HUES6 (cell line): ENCODE data around the gene PRPF38A.

Experiments
- H3K27ac ChIP-seq: 2 replicates; pipeline ENCODE4 v1.7.0; 2013; ENCODE audit warnings: low read depth, mild to moderate bottlenecking, low read length, inconsistent platforms
- H3K27me3 ChIP-seq: 2 replicates; pipeline ENCODE4 v1.6.1; 2013; ENCODE audit warnings: low read length; ENCODE audit not compliant: control insufficient read depth, insufficient read depth
- H3K36me3 ChIP-seq: 2 replicates; pipeline ENCODE4 v1.6.1; 2013; ENCODE audit warnings: low read length; ENCODE audit not compliant: control insufficient read depth, insufficient read depth
- H3K4me1 ChIP-seq: 2 replicates; pipeline ENCODE4 v1.6.1; 2013; ENCODE audit warnings: low read length; ENCODE audit not compliant: control insufficient read depth, insufficient read depth
- H3K4me3 ChIP-seq: 2 replicates; pipeline ENCODE4 v1.5.1; 2013; ENCODE audit warnings: low read depth, low read length
- H3K9ac ChIP-seq: one replicate; pipeline ENCODE4 v1.6.1; 2013; ENCODE audit warnings: mild to moderate bottlenecking, low read length
- H3K9me3 ChIP-seq: 2 replicates; pipeline ENCODE4 v1.6.1; 2013; ENCODE audit warnings: low read depth, low read length; ENCODE audit not compliant: control insufficient read depth, insufficient read depth

PRPF38A gene

GRCh38 chr1:52460694-52461093 lies 56.3 kb downstream of the PRPF38A start:
- Histone ChIP-seq H3K4me3 (no peak overlapping the region), H3K27me3 (no peaks in the 10 kb centered on the region), H3K27ac (no peak overlapping the region), H3K9ac (no peak overlapping the region), H3K9me3 (no peaks in the 10 kb centered on the region), H3K4me1 (peaks cover 17% of the 10 kb centered on the region; the same call in 1 of the 2 replicates), H3K36me3 (peaks cover 17% of the 10 kb centered on the region)

DNA sequence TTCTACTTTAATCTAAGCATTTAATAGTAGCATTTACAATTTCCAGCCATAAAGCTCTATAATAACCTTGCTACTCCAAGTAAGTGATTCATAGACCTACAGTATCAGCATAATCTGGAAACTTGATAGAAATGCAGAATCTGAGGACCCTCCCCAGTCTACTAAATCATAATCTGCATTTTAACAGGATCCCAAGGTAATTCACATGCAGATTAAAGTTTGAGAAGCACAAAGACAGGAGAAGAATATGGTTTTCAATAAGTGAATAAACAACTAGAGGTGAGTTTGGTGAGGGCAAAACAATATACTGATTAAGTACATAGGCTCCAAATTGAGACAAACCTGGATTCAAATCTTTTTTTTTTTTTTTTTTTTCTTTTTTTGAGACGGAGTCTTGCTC lies 57.4 kb downstream of the PRPF38A start:
- no peak overlapping the region for H3K9ac ChIP-seq
- H3K9me3 ChIP-seq, result no peaks in the 10 kb centered on the region
- H3K4me3 ChIP-seq, result no peak overlapping the region
- H3K36me3 ChIP-seq, result peaks cover 13% of the 10 kb centered on the region
- H3K27me3 ChIP-seq, result no peaks in the 10 kb centered on the region
- H3K27ac ChIP-seq, result no peak overlapping the region
- H3K4me1 ChIP-seq, result peaks cover 17% of the 10 kb centered on the region; the same call in 1 of the 2 replicates

DNA sequence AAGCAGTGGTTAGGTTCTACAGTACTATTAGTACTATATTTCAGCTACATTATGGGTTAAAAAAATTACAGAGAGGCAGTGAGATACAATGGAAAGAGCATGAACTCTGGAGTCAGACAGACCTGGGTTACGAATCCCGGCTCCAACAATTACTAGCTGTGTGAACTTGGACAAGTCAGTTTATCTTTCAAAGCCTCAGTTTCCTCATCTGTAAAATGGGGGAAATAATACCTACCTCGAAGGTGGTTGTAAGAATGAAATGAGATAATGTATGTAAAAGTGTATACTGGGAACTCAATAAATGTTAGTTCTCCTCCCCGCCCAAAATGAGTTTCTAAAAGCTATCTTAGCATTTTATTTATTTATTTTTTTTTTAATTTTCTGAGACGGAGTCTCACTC lies 59.5 kb downstream of the PRPF38A start:
- Histone ChIP-seq H3K9me3 (no peaks in the 10 kb centered on the region), H3K27me3 (no peaks in the 10 kb centered on the region), H3K4me3 (no peak overlapping the region), H3K36me3 (no peaks in the 10 kb centered on the region), H3K9ac (no peak overlapping the region), H3K27ac (no peak overlapping the region), H3K4me1 (peaks cover 17% of the 10 kb centered on the region; the same call in 1 of the 2 replicates)

GRCh38 chr1:52469108-52469507 lies 64.7 kb downstream of the PRPF38A start:
- H3K9ac ChIP-seq, result no peak overlapping the region
- no peak overlapping the region for H3K4me3 ChIP-seq
- peaks cover 2% of the 10 kb centered on the region for H3K36me3 ChIP-seq

More at GRCh38 chr1:52469108-52469507, 64.7 kb downstream of the PRPF38A start:
- Histone ChIP-seq H3K27me3 (no peaks in the 10 kb centered on the region), H3K27ac (no peak overlapping the region), H3K4me1 (no peaks in the 10 kb centered on the region), H3K9me3 (no peaks in the 10 kb centered on the region)
